Measurements from ENCODE around the gene CEP41.
"Not testable (repeated sequence)": the region's sequence is repeated elsewhere in the genome, so short reads cannot be mapped to it uniquely, and the experiment has no call there.

The CEP41 gene

GRCh38 chr7:130379532-130379920 lies 61.3 kb downstream of the CEP41 start:
- H3K27me3 ChIP-seq (replicated peaks; ENCODE audit: control insufficient read depth, insufficient read depth, low read length), result no peaks in the 10 kb centered on the region
- no peak for DNase-seq (ENCODE audit: extremely low read depth, insufficient read length)
- H3K36me3 ChIP-seq (ENCODE audit: control insufficient read depth, insufficient read depth, low read length), result no peaks in the 10 kb centered on the region
- TF ChIP-seq CTCF (IDR thresholded peaks at IDR 0.05; ENCODE audit: insufficient read depth, low read length, poor library complexity, severe bottlenecking), result no peak
- H3K4me3 ChIP-seq (replicated peaks; ENCODE audit: low read depth, low read length), result no peak overlapping the region

- no peak for TF ChIP-seq CTCF (IDR thresholded peaks at IDR 0.05; ENCODE audit: insufficient read depth, low read length, poor library complexity, severe bottlenecking)
- no peak for DNase-seq (ENCODE audit: extremely low read depth, insufficient read length)
- no peak overlapping the region for H3K4me3 ChIP-seq (replicated peaks; ENCODE audit: low read depth, low read length)
- no peaks in the 10 kb centered on the region for H3K36me3 ChIP-seq (ENCODE audit: control insufficient read depth, insufficient read depth, low read length)
- no peaks in the 10 kb centered on the region for H3K27me3 ChIP-seq (replicated peaks; ENCODE audit: control insufficient read depth, insufficient read depth, low read length)
These were observed 61.8 kb downstream of the CEP41 start for GRCh38 chr7:130379019-130379418.

GRCh38 chr7:130377178-130377577 lies 63.6 kb downstream of the CEP41 start:
- Histone ChIP-seq H3K27me3 (replicated peaks; ENCODE audit: control insufficient read depth, insufficient read depth, low read length) (no peaks in the 10 kb centered on the region), H3K36me3 (ENCODE audit: control insufficient read depth, insufficient read depth, low read length) (no peaks in the 10 kb centered on the region), H3K4me3 (replicated peaks; ENCODE audit: low read depth, low read length) (no peak overlapping the region)
- DNase-seq (ENCODE audit: extremely low read depth, insufficient read length), result no peak
- TF ChIP-seq CTCF (IDR thresholded peaks at IDR 0.05; ENCODE audit: insufficient read depth, low read length, poor library complexity, severe bottlenecking), result no peak

- not testable (repeated sequence) for DNase-seq (ENCODE audit: extremely low read depth, insufficient read length); H3K4me3 ChIP-seq (replicated peaks; ENCODE audit: low read depth, low read length)
These were observed 64.4 kb downstream of the CEP41 start for GRCh38 chr7:130376461-130376860.

GRCh38 chr7:130374507-130374906 lies 66.3 kb downstream of the CEP41 start:
- Histone ChIP-seq H3K4me3 (replicated peaks; ENCODE audit: low read depth, low read length) (no peak overlapping the region), H3K27me3 (replicated peaks; ENCODE audit: control insufficient read depth, insufficient read depth, low read length) (no peaks in the 10 kb centered on the region), H3K36me3 (ENCODE audit: control insufficient read depth, insufficient read depth, low read length) (no peaks in the 10 kb centered on the region)
- DNase-seq (ENCODE audit: extremely low read depth, insufficient read length), result no peak
- TF ChIP-seq CTCF (IDR thresholded peaks at IDR 0.05; ENCODE audit: insufficient read depth, low read length, poor library complexity, severe bottlenecking), result no peak

More at GRCh38 chr7:130376461-130376860, 64.4 kb downstream of the CEP41 start:
- not testable (repeated sequence) for H3K27me3 ChIP-seq (replicated peaks; ENCODE audit: control insufficient read depth, insufficient read depth, low read length); H3K36me3 ChIP-seq (ENCODE audit: control insufficient read depth, insufficient read depth, low read length)

GRCh38 chr7:130372402-130373165 lies 68.2 kb downstream of the CEP41 start:
- H3K36me3 ChIP-seq (ENCODE audit: control insufficient read depth, insufficient read depth, low read length), result no peaks in the 10 kb centered on the region
- H3K4me3 ChIP-seq (replicated peaks; ENCODE audit: low read depth, low read length), result no peak overlapping the region
- no peak for TF ChIP-seq CTCF (IDR thresholded peaks at IDR 0.05; ENCODE audit: insufficient read depth, low read length, poor library complexity, severe bottlenecking)
- no peak for DNase-seq (ENCODE audit: extremely low read depth, insufficient read length)
- no peaks in the 10 kb centered on the region for H3K27me3 ChIP-seq (replicated peaks; ENCODE audit: control insufficient read depth, insufficient read depth, low read length)
